Stromal cell of bone marrow (primary cell): ENCODE results near the gene PSD2.

Experiments used
- DNase-seq: peaks from one replicate; pipeline ENCODE4 v3.0.0-alpha.2; 2012; ENCODE audit warnings: low read depth

PSD2 gene

DNA sequence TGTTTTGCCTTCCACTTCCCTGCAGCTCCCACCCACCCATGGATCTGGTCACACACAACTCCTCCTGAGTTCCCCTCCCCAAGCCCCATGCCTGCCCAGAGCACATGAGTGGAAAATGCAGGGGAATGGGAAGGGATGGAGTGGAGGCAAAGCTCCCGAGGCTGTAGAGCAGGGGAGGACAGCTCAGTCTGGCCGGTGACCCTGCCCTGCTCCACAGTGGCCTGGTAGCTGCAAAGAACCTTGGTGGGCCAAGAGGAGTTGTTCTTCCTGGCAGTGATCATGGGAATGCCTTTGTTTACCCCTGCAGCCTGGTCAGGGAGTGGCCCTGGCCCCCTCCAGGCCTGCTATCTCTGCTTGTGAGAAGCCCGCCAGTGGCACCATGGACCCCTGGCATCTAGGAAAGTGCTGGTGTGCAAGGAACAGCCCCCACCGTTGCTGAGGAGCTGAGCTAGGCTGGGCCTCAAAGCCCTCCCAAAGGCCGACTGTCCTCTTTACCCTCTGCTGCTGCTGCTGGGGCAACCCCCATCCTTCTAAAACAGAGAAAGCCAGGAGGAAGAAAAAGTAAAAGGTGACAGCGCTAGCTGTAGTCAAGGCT lies 60.4 kb downstream of the PSD2 start:
- DNase-seq = no peak

DNA sequence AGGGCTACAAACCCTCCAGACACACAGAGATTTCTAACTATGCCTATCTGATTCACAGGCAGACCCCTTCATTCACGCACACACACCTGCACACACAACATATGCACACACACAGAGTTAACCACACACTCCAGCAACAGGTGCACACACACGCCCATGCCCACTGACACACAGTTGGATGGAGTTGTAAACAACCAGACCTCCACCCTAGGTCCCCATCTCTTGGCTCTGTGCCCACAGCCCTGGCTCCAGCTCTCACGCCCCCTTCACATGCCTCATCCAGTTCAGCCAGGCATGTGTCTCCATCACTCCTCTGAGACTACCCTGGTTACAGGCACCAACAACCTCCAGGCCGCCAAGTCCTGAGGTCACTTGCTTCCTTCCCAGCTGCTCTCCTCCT lies 61.1 kb downstream of the PSD2 start:
- no peak for DNase-seq

DNA sequence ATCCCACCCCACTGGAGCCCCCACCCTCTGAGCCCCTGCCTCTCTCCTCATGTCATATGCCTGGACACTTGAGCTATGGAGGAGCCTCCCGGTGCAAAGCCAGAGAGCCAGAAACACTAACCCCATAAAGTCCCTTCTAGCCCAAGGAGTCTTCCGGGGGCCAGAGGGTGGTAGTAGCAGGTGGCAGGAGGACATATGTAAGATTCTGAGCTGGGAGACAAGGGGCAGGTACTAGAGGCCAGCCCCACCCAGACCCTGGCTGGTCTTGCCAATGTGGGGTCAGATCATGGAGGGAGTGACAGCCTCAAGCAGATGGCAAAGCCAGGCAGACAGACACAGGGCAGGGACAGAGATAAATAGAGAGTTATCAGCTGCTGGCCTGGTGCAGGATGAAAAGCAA lies 63.4 kb downstream of the PSD2 start:
- DNase-seq = no peak

DNA sequence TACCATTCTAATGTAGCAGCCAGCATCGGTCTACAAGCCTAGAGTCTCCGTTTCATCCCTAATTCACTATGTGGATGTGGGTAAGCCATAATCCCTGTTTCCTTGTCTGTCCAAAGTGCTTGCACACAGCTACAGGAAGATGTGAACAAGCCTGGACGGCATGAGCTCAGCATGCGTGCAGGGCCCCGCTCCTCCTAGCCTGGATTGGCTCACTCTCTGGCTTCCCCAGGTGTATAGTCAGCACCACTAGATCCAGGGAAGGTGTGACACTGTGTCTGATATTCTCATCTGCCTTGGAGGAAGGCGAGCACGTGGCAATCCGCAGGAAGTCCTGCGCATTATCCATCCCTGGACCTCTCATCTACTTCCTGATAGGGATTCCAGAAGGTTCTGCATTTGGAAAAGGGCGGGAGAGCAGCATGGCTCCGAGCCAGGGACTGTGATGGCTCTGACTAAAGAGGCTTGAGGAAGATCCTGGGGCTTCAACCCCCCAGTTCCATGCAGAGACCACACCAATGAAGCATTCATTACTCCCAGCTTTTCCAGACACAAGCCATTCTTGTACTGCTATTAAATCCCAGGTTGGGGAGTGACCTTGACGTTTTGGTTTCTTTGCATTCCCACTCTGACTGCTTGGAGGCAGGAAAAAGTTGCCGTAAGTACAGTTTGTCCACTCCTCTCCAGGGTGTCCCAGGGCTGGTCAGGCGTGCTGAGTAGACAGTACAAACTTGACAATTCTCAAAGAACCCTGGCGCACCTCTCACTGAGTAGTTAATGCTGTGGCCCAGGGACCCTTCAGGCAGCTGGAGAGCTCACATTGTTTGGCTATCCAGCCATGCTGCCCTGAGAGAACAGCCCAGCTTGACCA lies 65.6 kb downstream of the PSD2 start:
- no peak for DNase-seq

DNA sequence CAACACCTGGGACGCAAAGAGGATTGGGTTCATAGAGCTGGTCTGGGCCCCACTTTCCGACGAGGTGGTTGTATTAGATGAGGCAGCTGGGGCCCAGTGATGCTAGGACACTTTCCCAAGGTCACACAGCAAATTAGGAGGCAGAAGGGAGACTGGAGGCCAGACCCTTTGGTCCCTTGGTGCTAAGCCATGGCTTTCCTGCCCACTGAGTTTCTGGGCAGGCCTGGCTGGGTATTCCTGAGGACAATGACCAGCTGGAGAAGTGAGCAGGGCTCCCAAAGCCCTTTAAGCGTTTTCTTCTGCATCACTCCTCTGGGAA lies 66.2 kb downstream of the PSD2 start:
- no peak for DNase-seq

DNA sequence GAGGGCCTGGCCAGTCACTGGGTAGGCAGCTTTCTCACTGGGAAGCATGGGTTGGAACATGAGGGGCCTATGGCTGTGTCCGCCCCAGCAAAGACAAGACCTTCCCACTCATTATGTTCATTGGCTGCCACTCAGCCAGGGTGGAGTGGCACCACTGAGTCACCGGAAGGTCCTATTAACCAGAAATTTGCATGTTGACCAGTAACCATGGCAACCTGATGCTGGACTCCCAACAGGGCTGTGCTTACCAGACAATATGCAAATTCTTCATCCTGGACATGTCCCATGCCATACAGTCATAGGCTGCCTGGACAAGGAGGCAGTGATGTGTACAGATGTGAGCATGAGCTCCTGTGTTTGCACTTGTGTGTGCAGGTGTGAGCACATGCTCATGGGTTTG lies 66.7 kb downstream of the PSD2 start:
- DNase-seq = peak; percentile 75

DNA sequence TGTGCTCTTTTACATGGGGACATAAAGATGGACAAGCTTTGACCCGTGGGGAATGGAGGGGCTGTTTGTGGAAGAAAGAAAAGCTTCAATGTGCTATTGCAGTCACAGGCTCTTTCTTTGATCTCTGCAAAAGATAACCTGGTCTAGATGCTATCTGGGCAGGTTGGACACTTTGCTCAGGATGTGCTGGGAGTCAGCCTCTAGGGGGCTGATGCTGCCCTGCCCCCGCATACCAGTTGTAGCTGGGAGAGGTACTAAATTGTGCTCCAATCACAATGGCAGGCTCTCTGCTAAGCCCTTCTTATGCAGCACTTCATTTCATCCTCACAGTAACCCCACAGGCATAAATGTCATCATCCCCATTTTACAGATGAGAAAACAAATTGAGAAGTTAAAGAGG lies 67.2 kb downstream of the PSD2 start:
- no peak for DNase-seq

DNA sequence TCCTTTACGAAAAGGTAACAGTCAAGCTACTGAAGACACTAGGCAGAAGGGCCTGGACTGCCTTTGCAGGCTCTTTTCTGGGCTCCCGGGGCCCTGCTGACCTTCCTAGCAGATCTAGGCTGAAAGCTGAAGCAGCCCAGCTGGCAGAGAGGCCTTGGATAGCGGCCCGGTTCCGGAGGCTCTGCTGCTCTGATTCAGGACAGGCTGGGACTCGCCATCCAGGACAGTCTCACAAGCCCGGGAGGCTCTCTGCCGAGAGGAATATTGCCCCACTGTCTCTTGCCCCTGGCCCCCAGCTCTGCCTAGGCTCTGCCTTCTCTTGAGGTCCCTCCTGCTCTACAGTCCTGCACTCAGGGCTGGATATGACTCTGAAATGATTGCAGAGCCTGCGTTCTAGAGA lies 67.8 kb downstream of the PSD2 start:
- DNase-seq = no peak

GRCh38 chr5:139863855-139864558 lies 68.4 kb downstream of the PSD2 start:
- peak; percentile 17 for DNase-seq

GRCh38 chr5:139864716-139865483 lies 69.3 kb downstream of the PSD2 start:
- no peak for DNase-seq

- no peak for DNase-seq
These were observed 71.5 kb downstream of the PSD2 start for GRCh38 chr5:139867109-139867508.

DNA sequence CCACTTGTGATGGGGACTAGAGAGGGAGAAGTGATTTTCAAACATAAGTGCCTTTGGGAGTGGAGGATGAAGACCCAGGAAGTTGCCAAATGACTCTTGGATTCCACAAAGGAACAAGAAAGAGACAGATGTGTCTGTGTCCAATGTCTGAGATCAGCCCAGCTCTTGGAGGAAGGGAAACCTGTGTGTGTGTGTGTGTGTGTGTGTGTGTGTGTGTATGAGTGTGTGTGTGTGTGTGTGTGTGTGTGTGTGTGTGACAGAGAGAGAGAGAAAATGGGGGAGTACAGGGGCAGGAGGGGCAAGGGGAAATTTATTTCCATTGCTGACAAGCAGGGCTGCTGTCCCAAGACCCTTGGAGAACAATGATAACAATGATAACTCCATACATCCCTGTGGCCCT lies 72.0 kb downstream of the PSD2 start:
- DNase-seq = no peak

- DNase-seq = no peak
These were observed 73.6 kb downstream of the PSD2 start for GRCh38 chr5:139869042-139869790.

GRCh38 chr5:139870677-139871076 lies 75.1 kb downstream of the PSD2 start:
- DNase-seq = no peak

DNA sequence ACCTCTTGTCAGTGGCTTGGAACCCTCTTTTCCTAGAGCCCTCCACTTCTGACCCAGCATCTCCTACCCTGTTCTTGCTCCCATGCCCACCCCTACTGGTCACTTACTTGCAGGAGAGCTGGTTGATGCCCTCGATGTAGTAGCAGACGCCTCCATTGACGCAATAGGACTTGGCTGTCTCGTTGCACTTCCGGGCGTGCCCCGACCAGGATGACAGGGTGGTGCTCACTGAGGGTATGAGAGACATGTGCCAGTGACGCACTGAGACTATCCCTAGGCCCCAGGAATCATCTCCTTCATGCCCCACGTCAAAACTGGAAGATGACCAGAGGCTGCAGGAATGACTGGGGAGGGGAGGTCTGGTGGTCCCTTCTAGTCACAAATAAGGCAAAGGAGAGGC lies 76.0 kb downstream of the PSD2 start:
- DNase-seq = no peak

DNA sequence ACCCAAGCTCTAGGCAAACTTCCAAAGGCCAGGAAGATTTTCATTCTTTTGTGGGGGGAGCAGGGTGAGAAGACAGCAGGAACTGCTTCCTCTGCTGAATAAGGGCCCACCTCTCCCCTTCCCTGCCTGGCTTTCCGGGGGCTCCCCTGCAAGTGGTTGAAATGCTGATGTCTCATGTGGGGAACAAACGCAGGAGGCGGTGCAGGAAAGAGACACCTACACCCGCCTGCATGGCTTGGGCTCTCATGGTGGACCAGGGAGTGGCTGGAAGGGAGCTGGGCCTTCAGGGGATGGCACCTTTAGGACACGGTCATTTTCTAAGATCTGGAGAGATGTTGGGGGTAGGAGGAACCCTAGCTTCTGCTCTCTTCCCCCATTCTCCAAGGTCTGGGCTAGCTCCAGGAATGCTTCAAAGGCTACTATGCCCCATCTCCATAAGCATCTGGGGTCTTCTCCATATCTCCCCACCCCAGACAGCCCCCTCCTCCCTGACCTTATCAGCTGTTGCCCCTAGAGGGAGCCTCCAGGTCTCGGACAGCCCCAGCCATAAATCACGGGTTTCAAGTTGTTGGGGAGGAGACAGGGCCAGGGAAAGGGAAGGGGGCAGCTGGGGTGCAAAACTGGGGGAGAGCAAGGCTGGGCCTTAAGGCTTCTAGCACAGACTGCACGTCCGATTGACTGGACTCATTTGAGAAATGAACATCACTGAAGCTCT lies 76.6 kb downstream of the PSD2 start:
- DNase-seq = no peak

DNA sequence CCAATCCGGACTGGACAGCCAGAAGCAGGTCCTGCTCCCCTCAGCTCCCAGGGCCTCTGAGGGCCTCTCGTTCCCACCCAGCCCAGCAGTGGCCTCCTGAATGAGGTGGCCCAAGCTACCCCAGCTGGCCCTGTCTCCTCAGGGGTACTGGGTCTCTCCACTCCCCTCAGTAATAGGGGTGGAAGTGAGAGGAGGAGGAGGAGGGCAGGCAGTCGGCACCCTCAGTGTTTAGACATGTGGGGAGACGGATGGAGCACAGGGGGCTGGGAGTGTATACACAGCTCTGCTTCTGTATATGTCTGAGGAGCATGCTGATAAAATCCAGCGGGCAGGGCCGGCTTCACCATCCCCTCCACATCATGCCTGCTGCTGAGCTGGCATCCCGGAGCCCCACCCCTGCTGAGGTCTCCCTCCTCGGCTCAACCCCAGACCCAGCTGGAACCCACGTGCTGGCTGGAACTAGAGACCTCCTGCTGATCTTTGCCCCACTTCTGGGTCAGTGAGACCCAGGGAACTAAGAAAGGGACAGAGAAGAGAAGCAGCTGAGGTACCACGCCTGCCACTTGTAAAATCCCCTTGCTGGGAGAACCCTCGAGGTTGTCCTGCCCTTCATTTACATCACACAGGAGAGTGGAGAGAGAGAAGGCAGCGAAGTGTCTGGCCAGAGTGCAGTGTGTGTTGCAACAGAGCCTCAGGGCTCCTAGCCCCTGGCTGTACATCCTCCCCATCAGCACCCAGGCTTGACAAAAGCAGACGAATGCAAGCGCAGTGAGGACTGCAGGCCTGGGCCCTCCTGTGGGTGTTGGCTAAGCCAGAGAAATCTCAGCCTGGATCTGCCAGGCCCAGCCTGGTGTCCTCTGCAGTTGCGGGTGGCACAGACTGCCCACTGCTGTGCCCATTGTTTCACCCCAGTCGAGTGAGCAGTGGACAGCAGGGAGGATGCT lies 77.5 kb downstream of the PSD2 start:
- no peak for DNase-seq

- no peak for DNase-seq
These were observed 80.3 kb downstream of the PSD2 start for GRCh38 chr5:139875957-139876356.

DNA sequence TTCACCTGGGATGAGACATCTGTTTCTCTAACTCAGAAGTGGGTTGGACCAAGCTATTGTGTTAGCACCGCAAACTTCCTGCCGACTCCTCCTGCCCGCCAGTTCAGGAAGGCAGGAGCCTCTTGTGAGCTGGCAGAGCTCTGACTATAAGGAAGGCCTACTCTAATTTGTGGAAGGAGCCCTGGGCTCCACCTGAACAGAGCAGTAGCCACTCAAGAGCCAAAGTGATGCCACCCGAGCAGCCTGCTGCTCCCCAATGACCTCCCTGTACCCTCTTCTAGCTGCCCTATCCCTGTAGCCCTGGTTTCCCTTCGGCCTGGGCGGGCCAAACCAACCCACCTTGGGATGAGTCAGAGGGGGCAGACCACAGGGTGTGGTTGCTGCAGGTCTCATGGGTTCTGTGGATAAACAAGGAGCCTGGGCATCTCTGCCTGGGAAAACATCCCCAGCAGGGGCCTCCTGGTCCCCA lies 81.6 kb downstream of the PSD2 start:
- no peak for DNase-seq

GRCh38 chr5:139878093-139878492 lies 82.5 kb downstream of the PSD2 start:
- no peak for DNase-seq
